ENCODE data around the gene RBP3.

DNA sequence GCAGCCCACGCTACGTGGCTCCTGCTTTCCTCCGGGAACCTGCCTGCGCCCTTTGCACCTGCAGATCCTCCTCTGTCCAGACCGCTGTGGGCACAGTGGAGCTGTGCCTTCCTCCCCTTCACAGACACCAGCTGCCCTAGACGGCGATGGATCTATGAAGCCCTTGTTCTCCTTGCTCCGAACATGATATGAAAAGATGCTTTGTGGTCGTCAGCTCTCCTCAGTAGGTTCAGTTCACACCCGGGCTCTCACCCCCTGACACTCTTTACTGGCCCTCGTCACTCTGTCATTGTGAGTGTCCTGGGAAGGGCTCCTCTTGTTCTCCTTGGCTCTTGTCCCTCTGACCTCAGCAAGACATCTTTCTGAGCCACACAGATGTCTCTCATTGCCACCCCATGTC is 31.7 kb downstream of the RBP3 start:
- TF ChIP-seq, protein P1, sequence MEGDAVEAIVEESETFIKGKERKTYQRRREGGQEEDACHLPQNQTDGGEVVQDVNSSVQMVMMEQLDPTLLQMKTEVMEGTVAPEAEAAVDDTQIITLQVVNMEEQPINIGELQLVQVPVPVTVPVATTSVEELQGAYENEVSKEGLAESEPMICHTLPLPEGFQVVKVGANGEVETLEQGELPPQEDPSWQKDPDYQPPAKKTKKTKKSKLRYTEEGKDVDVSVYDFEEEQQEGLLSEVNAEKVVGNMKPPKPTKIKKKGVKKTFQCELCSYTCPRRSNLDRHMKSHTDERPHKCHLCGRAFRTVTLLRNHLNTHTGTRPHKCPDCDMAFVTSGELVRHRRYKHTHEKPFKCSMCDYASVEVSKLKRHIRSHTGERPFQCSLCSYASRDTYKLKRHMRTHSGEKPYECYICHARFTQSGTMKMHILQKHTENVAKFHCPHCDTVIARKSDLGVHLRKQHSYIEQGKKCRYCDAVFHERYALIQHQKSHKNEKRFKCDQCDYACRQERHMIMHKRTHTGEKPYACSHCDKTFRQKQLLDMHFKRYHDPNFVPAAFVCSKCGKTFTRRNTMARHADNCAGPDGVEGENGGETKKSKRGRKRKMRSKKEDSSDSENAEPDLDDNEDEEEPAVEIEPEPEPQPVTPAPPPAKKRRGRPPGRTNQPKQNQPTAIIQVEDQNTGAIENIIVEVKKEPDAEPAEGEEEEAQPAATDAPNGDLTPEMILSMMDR (conservative IDR thresholded peaks at IDR 0.05) = no peak
- no peak for TF ChIP-seq EZH2 (IDR thresholded peaks at IDR 0.05; ENCODE audit: low read depth)
